Vagina (tissue), 2 donors: Measurements from ENCODE around the gene MECP2.

ENCODE experiments used
- POLR2A ChIP-seq, 2 donors: fragments of 450-650 bp; IDR thresholded peaks; one replicate each; pipeline ENCODE4 v1.6.1; 2017; ENCODE audit warnings: antibody characterized with exemption in 2 of 2, mild to moderate bottlenecking in 2 of 2, moderate library complexity in 2 of 2
- POLR2AphosphoS5 ChIP-seq, 2 donors: sonication (generic); formaldehyde crosslinking; IDR thresholded peaks; one replicate each; pipeline ENCODE4 v1.9.0; 2017; ENCODE audit warnings: antibody characterized with exemption in 2 of 2, mild to moderate bottlenecking in 2 of 2, low read depth in 1 of 2; ENCODE audit not compliant: insufficient read depth in 1 of 2
- TF ChIP-seq, protein P1 (sequence below), 3 experiments: fragments of 450-650 bp in 2 of 3; fragments of 200-600 bp in 1 of 3; sonication (generic) in 1 of 3; IDR thresholded peaks; one replicate each; pipeline ENCODE4 v1.5.1; 2017 to 2019; ENCODE audit warnings: antibody characterized with exemption in 3 of 3, mild to moderate bottlenecking in 2 of 3, moderate library complexity in 2 of 3

DNA sequence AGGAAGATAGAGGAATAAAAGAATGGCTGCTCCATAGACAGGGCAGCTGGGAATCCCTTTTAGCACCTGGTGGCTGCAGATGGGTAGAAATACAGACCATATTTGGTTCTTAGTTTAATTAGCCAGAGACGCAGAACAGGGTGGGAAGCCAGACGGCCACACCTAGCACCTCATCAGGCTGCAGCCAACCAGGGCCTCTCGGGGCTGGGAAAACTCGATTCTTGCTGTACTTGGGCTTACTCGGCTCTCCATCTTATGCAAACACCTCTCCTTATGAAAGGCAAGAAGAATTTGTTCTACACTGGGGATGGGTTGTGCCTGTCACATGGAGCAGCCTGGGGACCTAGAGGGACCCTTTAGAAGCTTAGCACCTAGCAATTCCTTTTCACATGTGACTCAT lies 97.5 kb downstream of the MECP2 start:
- TF ChIP-seq, protein P1, sequence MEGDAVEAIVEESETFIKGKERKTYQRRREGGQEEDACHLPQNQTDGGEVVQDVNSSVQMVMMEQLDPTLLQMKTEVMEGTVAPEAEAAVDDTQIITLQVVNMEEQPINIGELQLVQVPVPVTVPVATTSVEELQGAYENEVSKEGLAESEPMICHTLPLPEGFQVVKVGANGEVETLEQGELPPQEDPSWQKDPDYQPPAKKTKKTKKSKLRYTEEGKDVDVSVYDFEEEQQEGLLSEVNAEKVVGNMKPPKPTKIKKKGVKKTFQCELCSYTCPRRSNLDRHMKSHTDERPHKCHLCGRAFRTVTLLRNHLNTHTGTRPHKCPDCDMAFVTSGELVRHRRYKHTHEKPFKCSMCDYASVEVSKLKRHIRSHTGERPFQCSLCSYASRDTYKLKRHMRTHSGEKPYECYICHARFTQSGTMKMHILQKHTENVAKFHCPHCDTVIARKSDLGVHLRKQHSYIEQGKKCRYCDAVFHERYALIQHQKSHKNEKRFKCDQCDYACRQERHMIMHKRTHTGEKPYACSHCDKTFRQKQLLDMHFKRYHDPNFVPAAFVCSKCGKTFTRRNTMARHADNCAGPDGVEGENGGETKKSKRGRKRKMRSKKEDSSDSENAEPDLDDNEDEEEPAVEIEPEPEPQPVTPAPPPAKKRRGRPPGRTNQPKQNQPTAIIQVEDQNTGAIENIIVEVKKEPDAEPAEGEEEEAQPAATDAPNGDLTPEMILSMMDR (IDR thresholded peaks at IDR 0.05) = no peak
- TF ChIP-seq POLR2A (IDR thresholded peaks at IDR 0.05) (no peak), POLR2AphosphoS5 (IDR thresholded peaks at IDR 0.05; ENCODE audit: insufficient read depth in 1 of 2, low read depth in 1 of 2) (no peak)
